ENCODE data around the gene ATP8B1.

Gene ATP8B1

DNA sequence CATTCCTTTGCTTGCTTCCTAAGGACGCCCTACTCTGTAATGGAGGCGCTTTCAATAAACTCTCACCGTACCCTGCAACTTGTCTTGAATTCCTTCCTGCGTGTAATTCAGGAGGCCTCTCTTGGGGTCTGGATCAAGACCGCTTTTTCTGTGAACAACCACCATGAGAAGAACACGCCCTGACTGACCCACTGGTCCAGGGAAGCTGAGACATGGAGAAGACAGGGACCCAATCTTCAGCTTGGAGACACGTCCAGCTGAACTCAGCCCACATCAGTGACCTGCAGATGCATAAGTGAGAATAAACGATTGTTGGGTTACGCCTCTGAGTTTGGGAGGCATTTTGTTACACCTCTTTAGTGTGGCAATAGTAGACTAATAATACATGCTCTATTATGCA is 173.7 kb downstream of the ATP8B1 start:
- peak overlapping the region; percentile 67 for H3K27ac ChIP-seq (replicated peaks)

DNA sequence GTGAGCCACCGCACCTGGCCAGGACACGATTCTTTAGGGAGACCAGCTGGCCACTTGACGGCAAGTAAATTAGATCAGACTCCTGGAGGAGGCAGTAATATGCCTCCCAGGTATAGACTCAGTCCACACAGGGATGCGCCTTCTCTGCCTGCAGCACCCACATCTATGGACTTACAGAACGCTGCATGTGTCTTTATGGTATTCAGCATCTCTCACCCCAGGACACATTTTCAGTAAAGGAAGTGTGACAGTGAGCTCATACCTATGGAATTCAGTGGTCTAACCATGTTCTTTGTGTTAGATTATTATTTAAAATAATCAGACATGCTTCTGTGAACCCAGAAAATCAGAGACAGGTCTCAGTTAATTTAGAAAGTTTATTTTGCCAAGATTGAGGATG is 175.6 kb downstream of the ATP8B1 start:
- Histone ChIP-seq H3K27ac (replicated peaks) (no peak overlapping the region), H3K4me3 (replicated peaks; ENCODE audit: insufficient read depth, low read length) (no peak overlapping the region), H3K27me3 (ENCODE audit: insufficient read depth, poor library complexity, severe bottlenecking) (no peaks in the 10 kb centered on the region)
- TF ChIP-seq, protein P1, sequence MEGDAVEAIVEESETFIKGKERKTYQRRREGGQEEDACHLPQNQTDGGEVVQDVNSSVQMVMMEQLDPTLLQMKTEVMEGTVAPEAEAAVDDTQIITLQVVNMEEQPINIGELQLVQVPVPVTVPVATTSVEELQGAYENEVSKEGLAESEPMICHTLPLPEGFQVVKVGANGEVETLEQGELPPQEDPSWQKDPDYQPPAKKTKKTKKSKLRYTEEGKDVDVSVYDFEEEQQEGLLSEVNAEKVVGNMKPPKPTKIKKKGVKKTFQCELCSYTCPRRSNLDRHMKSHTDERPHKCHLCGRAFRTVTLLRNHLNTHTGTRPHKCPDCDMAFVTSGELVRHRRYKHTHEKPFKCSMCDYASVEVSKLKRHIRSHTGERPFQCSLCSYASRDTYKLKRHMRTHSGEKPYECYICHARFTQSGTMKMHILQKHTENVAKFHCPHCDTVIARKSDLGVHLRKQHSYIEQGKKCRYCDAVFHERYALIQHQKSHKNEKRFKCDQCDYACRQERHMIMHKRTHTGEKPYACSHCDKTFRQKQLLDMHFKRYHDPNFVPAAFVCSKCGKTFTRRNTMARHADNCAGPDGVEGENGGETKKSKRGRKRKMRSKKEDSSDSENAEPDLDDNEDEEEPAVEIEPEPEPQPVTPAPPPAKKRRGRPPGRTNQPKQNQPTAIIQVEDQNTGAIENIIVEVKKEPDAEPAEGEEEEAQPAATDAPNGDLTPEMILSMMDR (IDR thresholded peaks at IDR 0.05; ENCODE audit: insufficient read depth, low read length) = no peak
- TF ChIP-seq, protein P2, sequence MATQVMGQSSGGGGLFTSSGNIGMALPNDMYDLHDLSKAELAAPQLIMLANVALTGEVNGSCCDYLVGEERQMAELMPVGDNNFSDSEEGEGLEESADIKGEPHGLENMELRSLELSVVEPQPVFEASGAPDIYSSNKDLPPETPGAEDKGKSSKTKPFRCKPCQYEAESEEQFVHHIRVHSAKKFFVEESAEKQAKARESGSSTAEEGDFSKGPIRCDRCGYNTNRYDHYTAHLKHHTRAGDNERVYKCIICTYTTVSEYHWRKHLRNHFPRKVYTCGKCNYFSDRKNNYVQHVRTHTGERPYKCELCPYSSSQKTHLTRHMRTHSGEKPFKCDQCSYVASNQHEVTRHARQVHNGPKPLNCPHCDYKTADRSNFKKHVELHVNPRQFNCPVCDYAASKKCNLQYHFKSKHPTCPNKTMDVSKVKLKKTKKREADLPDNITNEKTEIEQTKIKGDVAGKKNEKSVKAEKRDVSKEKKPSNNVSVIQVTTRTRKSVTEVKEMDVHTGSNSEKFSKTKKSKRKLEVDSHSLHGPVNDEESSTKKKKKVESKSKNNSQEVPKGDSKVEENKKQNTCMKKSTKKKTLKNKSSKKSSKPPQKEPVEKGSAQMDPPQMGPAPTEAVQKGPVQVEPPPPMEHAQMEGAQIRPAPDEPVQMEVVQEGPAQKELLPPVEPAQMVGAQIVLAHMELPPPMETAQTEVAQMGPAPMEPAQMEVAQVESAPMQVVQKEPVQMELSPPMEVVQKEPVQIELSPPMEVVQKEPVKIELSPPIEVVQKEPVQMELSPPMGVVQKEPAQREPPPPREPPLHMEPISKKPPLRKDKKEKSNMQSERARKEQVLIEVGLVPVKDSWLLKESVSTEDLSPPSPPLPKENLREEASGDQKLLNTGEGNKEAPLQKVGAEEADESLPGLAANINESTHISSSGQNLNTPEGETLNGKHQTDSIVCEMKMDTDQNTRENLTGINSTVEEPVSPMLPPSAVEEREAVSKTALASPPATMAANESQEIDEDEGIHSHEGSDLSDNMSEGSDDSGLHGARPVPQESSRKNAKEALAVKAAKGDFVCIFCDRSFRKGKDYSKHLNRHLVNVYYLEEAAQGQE (IDR thresholded peaks at IDR 0.05; ENCODE audit: insufficient replicate concordance, low read depth) = no peak
- TF ChIP-seq GABPA (IDR thresholded peaks at IDR 0.05; ENCODE audit: low read depth) (no peak), POLR2AphosphoS5 (IDR thresholded peaks at IDR 0.05; ENCODE audit: low read depth) (no peak), SPI1 (IDR thresholded peaks at IDR 0.05; ENCODE audit: borderline replicate concordance, low read depth) (no peak)
- no peak for DNase-seq (ENCODE audit: low read depth in 1 of 2, low spot score in 1 of 2)

More for the DNA sequence above, 173.7 kb downstream of the ATP8B1 start:
- Histone ChIP-seq H3K4me3 (replicated peaks; ENCODE audit: insufficient read depth, low read length) (peak overlapping the region; percentile 95), H3K27me3 (ENCODE audit: insufficient read depth, poor library complexity, severe bottlenecking) (no peaks in the 10 kb centered on the region)
- no peak for TF ChIP-seq POLR2AphosphoS5 (IDR thresholded peaks at IDR 0.05; ENCODE audit: low read depth)
- TF ChIP-seq, protein P2 (IDR thresholded peaks at IDR 0.05; ENCODE audit: insufficient replicate concordance, low read depth) = no peak
- DNase-seq (ENCODE audit: low read depth in 1 of 2, low spot score in 1 of 2) = no peak

DNA sequence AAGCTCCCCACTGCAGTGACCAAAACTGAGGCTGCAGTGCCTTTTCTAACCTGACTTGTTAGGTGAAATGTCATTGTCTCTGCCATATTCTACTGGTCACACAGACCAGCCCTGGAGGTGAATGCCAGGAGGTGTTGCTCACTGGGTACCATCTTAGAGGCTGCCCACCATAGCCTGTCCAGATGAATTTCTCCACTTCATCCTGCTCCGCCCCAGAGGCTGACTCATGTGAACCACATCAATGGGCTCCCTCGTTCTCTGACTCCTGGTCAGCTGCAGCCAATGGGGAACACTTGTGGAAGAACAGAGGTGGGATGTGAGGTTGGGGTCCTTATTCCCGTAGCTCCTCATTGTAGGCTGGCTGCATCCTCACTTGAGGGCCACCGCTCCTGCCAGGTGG is 178.1 kb downstream of the ATP8B1 start:
- Histone ChIP-seq H3K4me3 (replicated peaks; ENCODE audit: insufficient read depth, low read length) (no peak overlapping the region), H3K27ac (replicated peaks) (no peak overlapping the region), H3K27me3 (ENCODE audit: insufficient read depth, poor library complexity, severe bottlenecking) (no peaks in the 10 kb centered on the region)
- DNase-seq (ENCODE audit: low read depth in 1 of 2, low spot score in 1 of 2) = no peak
- no peak for TF ChIP-seq GABPA (IDR thresholded peaks at IDR 0.05; ENCODE audit: low read depth)
- no peak for TF ChIP-seq POLR2AphosphoS5 (IDR thresholded peaks at IDR 0.05; ENCODE audit: low read depth)
- TF ChIP-seq, protein P1 (IDR thresholded peaks at IDR 0.05; ENCODE audit: insufficient read depth, low read length) = no peak
- no peak for TF ChIP-seq SPI1 (IDR thresholded peaks at IDR 0.05; ENCODE audit: borderline replicate concordance, low read depth)
- TF ChIP-seq, protein P2 (IDR thresholded peaks at IDR 0.05; ENCODE audit: insufficient replicate concordance, low read depth) = no peak

GRCh38 chr18:57621246-57621604 is 181.9 kb downstream of the ATP8B1 start:
- Histone ChIP-seq H3K27me3 (ENCODE audit: insufficient read depth, poor library complexity, severe bottlenecking) (no peaks in the 10 kb centered on the region), H3K4me3 (replicated peaks; ENCODE audit: insufficient read depth, low read length) (peak overlapping the region; percentile 80), H3K27ac (replicated peaks) (peak overlapping the region; percentile 94)
- DNase-seq (ENCODE audit: low read depth in 1 of 2, low spot score in 1 of 2) = no peak
- no peak for TF ChIP-seq SPI1 (IDR thresholded peaks at IDR 0.05; ENCODE audit: borderline replicate concordance, low read depth)
- TF ChIP-seq GABPA (IDR thresholded peaks at IDR 0.05; ENCODE audit: low read depth) = no peak
